Amygdala (tissue), 56 donors: ENCODE measurements around the gene RGL2.

Experiments
- DNase-seq, 56 donors: peaks; one replicate each; lab custom pipeline; 2025; lab: John Stamatoyannopoulos, UW

The RGL2 gene

DNA sequence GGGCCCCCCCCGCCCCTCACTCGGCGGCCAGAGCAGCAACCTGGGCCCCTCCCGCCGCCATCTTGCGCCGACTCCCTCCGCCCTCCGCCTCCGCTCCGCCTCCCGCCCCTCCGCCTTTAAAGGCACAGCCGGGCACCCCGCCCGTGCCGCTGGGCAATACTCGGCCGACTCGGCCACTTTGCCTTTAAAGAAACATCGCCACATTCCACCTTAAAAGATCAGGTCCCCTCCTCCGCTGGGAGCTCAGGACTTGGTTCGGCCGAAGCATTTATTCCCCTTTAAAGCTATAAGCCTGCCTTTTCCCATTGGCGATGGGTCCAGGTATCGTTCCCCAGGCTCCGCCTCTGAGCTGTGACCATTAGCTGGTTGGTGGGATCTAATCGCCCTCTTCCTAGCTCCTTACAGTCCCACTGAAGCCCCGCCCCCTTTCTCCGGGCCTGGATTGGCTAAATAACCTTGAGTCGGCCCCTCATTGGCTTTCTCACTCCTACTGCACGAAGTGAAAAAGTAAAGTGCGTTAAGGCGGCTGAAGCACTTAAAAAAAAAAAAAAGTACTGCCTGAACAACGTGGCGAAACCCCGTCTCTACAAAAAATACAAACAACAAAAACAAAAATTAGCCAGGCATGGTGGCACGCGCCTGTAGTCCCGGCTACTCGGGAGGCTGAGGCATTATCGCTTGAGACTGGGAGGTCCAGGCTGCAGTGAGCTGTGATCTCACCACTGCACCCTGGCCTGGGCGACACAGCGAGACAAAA is 19.1 kb upstream of the RGL2 start, which contains the start of gene ZBTB22:
Gene ZBTB22 (minus strand): TSS at position 76 of the 757 bp plus-strand sequence. CDS start 828 bp downstream, outside the sequence.
- DNase-seq, result peak; percentile 53 to 100 (median 98)

DNA sequence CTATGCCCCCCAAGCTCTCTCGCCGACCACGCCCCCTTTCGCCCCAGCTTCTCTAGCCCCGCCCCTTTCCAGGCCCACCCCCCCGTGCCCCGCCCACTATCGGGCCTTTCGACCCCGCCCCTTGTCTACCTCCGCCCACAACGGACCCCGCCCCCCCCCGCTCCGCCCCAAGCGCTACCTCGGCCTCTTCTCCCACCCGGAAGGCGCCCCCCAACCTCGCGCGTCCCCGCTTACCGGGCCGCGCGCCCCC is 18.6 kb upstream of the RGL2 start:
- DNase-seq, result peak in 9 of 56 donors; percentile 54 to 94 (median 64)

DNA sequence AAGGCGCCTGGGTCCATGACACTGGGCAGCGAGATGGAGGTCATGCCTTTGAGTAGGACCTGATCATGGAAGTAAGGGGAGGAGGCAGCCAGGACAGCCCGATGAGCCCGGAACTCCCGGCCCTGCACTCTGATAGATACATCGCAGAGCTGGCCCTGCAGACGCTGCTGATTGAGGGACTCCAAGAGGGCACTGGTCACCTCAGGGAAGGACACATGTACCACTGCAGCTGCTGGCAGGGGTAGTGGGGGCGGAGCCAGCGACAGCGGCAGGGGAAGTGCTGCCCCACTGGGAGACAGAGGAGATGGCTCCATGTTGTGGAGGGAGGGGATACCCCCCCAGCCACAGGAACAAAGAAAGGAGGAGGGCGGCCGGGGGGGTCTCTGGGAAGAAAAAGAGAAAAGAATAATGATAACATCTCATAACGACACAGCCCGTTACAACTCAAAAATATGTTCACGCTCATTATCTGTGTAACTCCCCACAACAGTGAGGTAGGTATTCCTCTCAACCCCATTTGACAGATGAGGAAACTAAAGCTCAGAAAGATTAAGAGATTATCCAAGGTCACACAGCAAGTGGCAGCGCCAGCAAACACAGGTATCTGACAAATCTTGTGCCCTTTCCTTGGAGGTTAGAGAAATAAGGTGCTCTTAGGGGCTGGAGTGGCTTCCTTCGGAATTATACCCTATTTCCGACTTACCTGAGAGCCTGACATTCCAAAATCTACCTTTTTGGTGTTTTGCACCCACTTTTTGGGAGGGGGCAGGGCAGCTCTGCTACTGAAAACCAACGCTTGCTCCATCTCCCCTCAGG is 18.1 kb upstream of the RGL2 start:
- DNase-seq, result no peak

DNA sequence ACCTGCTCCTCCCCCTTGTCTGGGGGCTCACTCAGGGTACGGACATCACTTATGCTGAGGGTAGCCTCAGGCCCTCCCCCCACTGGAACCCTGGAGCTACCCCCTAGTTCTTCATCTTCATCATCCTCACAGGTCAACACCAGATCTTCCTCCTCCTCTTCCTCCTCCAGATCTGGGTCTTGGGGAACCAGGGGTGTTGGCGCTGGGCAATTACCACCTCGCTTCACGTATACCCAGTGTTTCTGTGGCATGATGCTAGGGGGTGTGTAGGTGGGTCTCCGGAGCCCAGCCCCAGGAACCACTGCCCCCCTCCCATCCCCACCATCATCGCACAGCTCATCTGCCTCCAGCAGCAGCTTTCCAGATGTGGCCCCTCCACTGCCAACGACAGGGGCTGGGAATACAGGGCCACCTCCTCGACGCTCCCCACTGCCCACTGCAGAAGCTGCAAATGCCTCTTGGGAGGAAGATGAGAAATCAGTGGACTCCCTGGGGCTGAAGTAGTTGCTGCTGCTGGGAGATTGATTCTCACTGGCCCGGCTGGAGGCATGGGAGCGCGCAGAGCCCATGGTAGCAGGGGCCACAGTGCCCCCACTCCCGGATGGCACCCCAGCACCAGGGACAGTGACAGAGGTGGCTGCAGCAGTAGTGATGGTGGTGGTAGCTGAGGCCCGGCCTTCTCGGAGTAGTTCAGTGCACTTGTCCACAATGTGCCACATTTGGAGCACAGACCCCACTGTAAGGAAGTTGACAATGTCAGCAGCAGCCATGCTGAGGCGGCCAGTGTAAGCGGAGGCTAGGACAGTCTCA is 17.3 kb upstream of the RGL2 start:
- DNase-seq, result no peak

DNA sequence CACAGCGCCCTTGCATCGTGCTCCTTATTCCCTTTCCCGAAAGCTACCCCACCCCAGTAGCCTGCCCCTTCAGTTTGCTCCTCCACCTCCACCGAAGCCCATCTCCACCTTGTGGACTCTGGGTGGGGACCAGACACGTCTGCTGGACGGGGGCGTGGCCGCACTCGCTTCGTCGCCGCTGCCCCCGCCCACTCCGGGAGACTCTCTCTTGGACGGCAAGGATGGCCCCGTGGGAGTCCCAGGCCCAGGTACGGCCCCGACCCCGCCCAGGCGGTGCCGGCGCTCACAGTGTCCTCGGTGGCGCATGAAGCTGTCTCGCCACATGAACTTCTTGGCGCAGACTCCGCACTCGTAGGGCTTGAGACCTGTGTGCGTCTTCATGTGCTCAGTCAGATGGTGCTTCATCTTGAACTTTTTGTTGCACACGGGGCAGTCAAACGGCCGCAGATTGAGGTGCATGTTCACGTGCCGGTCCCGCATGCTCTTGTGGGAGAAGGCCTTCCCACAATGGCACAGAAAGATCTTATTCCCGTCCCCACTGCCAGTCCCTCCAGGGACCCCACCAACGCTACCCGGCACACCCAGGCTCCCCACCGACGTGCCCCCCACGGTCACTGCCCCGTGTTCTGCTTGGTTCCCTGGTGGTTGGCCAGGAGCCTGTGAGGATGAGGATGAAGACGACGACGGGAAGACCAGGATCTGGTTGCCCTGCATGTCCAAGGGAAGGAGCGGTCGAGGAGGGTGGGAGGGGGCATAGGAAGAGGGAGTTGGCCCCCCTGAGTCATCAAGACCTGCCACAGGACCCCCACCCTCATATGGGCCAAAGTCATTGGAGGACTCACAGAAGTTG is 16.4 kb upstream of the RGL2 start:
- peak in 1 of 56 donors; percentile 10 for DNase-seq

DNA sequence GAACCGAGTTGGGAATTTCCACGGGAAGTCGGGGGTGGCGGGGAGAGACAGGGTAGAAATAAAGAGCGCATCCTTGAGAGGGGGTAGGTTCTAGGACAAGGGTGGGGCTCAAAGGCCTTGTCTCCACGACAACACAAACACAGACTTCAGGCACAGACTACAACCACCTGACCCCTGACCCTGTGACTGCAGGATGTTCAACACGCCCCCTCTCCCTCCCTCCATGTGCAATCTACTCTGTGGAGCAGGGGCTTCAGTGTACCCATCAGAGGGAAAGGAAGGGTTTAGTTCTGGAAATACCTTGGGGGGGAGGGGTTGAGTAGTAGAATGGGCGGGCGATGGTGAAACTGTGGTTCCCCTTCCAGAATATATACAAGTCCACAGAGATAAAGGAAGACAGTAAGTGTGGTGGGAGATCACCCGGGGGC is 15.8 kb upstream of the RGL2 start:
- peak in 29 of 56 donors; percentile 9 to 58 (median 37) for DNase-seq

DNA sequence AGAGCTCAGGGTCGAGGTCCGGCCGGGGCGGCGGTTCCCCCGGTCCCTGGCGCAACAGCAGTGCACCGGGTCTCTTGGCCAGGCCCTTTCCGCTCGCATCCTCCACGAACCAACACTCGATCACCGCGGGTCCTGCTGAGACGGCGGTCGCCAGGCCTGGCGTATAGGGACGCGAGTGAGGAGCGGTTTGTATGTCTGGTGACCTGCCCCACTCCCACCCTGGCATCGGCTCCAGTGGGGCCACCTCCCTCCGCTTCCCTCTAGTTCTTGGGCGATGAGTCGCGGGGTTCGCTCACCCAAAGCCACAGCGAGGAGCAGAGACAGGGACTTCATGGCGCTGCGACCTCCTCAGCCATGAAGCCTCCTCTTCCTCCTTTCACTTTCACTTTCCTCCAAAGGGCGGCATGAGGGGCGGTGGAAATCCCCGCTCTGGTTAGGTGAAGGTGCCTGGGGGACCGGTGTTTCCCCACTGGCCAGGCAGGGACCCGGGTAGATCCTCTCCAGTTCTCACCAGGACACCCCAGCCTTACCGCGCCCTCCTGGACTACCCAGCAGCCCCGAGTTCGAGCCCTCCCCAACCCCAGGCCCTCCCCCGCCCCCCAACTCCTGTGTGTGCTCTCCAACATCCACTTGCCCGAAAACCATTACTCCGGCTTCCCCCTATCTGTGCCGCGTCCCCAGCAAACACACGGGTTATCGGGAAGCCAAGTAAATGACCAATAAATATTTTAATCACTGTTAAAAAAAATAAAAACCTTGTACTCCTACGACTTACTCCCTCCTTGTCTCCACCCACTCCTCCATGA is 15.2 kb upstream of the RGL2 start, which contains the start of gene TAPBP:
Gene TAPBP (minus strand): TSS at position 370 of the 806 bp plus-strand sequence. CDS start 37 bp downstream, at position 333.
- peak in 36 of 56 donors; percentile 13 to 76 (median 56) for DNase-seq

DNA sequence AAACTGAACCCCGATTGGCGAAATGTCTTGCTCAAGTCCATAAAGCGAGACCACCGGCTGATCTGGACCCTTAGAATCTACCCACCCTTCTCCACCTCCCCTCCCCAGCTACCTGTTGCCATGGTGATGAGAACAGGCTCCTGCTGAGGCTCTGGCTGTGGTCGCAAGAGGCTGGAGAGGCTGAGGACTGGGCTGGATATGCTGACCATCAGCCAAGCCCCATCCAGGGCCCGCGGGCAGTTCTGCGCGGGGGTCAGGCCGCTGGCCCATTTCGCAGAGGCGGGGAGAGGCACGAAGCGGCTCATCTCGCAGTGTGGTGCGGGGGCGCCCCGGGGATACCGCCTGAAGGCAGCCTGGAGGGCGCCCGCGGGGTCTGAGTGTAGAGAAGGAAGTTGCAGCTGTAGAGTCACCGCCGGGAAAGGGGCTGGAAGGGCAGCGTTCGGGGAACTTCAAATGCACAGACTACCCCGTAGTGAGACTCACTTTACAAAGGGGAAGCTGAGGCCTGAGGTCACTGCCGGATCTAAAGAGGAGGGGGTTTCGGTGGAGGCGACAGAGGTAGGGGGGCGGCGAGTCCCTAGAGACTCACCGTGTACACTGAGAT is 14.5 kb upstream of the RGL2 start:
- DNase-seq, result peak in 30 of 56 donors; percentile 8 to 62 (median 42)

DNA sequence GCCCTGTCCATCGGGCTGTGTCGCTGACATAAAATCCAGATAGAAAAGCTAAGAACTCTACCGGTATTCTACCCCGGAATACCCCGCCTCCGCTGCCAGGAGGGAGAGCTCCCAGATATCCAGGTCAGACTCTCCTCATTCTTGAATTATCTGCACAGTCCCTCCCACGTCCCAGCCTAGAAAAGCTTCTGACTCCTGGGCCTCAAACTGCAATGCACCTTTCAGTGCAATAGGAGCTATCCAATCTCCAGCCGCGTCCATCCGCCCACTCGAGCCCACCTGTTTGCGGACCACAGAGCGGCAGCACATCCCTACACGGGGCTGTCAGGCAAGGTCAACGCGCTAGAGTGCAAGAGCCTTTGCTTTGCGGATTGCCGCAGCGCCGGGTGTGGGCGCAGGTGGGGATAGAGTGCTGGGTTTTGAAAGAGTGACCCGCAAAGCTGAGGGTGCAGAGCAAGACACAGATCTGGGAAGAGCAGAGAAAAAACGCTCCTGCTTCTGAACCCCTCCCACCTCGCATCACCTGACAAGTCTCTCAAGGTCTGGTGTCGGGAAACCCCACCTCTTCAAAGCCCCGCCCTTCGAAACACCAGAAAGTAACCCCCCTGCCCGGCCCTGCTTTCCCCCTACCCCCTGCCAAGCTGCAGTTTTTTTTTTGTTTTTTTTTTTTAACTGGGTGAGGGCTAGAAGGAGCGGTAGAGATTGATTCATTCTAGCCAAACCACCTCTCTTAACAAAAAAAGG is 13.8 kb upstream of the RGL2 start:
- peak in 39 of 56 donors; percentile 9 to 67 (median 42) for DNase-seq

DNA sequence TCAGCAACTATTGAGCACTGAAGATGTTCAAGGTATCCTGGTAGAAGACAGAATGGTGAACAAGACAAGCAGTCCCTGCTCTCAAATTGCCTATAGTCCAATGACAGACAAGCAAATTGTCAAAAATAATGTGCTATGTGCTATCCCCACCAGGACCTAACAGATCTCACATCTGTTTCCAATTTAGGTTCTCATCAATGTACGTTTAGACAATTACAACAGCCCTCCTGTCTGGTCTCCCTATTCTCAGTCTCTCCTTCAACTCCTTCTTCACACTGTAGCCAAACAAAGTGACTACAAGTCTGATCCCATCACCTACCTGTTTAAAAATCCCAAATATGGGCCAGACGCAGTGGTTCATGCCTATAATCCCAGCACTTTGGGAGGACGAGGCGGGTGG is 7.6 kb upstream of the RGL2 start:
- no peak for DNase-seq

DNA sequence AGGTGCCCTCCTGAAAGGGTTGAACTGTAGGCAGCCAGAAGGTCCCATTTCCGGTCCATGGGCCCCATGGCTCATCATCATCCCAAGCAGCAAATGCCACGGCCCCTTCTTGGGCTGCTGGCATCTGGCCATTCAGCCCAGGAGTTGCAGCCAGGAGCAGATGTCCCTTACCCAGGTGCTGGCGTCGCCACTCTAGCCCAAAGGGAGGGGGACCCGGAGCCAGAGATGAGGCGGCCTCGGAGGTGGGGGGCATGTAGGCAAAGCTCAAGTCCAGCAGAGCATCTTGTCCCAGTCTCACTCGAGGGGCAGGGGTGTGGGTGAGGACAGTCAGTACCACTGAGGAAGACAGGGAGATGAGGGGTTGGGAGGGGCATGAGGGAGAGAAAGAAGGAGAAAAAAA is 6.3 kb upstream of the RGL2 start:
- DNase-seq, result no peak

DNA sequence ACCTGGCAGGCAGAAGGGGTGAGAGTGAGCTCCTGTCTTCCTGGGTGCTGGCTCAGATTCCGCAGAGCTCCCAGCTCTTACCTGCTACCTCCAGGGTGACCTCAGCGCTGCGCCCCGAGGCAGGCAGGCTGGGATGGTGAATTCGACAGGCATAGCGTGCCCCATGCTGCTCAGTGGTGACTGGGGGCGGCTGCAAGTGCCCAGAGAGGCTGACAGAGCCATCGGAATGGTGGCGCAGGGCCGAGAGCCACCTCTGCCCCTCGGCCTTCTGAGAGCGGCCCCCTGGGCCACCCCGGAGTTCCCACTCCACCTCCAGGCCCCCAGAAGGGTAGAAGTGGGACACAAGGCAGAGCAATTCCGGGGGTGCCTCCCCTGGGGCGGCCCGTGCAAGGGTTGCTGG is 5.5 kb upstream of the RGL2 start:
- no peak for DNase-seq

DNA sequence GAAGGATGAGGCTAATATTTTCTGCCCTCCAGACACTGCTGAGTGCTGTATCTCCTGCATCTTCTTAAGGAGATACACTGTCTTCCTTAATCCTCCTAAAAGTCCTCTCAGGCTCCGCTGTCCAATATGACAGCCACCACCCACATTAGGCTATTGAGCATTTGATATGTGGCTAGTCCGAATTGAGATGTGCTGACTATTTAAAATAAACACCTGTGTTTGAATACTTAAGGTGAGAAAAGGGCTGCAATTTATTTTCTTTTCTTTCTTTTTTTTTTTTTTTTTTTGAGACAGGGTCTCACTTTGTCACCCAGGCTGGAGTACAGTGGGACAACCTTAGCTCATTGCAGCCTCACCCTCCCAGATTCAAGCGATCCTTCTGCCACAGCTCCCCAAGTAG is 3.1 kb upstream of the RGL2 start:
- no peak for DNase-seq

DNA sequence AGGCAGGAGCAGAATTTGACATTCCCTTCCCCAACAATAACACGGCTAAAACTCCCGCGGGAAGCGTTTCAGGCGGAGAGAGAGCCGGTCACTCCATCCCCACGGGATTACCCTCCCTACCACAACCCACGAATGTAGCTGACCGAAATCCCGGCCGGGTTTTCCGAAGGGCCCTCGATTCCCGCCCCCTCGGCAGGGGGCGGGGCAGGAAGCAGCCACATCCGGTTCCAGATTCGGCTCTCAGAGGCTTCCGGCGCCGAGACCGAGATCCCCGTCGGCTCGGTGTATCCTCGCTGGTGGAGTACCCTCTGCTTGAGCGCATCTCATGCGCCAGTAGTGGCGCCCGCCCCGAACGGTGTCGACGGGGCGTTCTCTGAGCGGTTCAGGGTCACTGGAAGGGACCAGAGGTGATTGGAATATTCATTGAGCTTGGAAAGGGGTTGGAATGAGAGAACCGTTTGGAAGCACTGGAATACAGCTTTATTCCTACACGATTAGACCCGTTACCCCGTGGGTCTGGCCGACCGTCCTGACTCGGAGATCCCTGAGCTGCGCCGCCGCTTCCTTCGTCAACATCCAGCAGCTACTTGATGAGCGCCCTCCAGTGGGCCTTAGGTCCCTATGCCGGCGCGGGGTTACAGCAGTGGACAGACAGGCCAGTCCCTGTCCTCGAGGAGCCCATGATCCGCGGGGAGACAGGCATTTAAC is 649 bp upstream of the RGL2 start:
- DNase-seq, result peak; percentile 46 to 92 (median 83)

DNA sequence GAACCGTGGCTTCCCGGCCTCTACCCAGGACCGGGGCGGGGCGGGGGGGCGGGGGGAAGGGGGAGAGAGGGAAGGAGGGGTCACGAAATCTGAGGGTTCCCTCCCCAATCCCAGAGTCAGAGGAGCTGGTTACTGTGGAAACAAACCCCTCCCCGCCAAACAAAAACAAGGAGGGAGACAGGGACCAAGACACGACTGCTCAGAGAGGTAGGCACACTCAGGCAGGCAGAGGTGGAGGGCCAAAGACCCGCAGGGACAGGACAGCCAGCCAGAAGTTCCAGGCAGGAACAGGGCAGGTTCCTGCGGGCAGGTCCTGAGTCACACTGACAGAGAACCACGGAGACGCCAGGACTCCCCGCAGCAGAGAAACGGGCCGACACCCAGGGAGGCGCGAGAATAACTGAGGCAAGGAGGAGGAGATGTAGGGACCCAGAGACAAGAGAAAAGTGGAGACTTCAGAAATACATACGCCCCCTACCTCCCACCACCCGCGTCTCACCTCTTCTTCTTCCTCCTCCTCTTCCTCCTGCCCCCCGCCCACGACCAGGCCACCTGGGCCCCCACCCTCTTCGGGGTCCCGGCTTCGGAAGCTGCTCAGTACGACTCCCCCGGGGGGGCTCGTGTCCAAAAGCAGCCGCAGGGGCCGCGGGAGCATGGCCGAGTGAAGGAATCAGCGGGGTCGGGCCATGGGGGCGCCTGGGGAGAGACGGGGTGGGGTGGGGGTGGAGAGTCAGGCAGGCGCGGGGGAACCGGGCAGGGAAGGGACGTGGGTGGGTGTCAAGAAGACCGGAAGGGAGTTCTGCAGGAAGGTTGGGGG is 578 bp downstream of the RGL2 start:
- peak in 29 of 56 donors; percentile 12 to 65 (median 28) for DNase-seq

DNA sequence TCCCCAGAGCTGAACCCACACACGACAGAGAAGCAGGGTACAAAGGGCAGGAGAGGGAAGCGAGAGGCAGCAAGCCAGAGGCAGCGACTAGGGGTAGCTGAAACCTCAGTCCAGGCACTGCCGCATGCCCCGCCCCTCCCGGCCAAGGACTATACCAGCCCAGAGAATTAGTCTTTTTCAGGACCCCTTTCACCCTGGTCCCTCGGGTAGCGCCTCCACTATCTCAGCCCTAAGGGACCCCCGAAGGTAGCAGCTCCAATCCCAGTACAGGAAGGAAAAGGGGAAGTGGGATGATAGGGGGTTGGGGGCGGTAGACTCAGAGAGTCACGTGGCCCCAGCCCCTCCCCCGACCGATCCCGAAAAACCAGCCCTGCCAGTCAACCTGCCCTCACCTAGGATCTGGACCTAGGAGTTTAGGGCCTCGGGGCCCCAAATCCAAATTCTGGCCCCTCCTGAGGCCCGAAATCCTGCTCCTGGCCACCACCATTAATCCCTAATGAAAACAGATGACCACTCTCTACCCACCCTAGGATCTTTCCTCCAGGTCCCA is 1.3 kb downstream of the RGL2 start:
- peak in 4 of 56 donors; percentile 20 to 29 (median 23) for DNase-seq
